ENCODE data around the gene FOXG1. TPM values are rescaled to one million over a fixed set of nuclear protein-coding genes. Genes with fewer than 3 reads are reported as not detected.

Gene FOXG1
- under 1 TPM in 9 of 12 donors, not detected in 3; 0.04 to 0.78 (median 0.05) TPM for polyA plus RNA-seq (ENCODE audit: insufficient read length in 12 of 12)
- long read RNA-seq, donor 1 = 0 reads
- long read RNA-seq, donor 2 = 0 reads
- long read RNA-seq, donor 3, full-length matches to known transcripts = 1 of 1 reads
- long read RNA-seq, donor 3, partial matches to known transcripts = 0 of 1 reads
- long read RNA-seq, donor 3, other reads (novel, unspliced or antisense) = 0 of 1 reads
- long read RNA-seq, donor 4 = 0 reads
- long read RNA-seq, donor 5 = 0 reads
- long read RNA-seq, donor 6 = 0 reads
- long read RNA-seq, donor 7 = 0 reads
- long read RNA-seq, donor 8 = 0 reads
- long read RNA-seq, donor 9 = 0 reads
- long read RNA-seq, donor 10 = 0 reads
- long read RNA-seq, donor 11, full-length matches to known transcripts = 2 of 2 reads
- long read RNA-seq, donor 11, partial matches to known transcripts = 0 of 2 reads
- long read RNA-seq, donor 11, other reads (novel, unspliced or antisense) = 0 of 2 reads

- DNase-seq = no peak
Observed at GRCh38 chr14:28766469-28766955, at the start of gene FOXG1. TSS of gene FOXG1 (plus strand) at chr14:28766787. CDS start at chr14:28767280, 493 bp downstream.

GRCh38 chr14:28719130-28719529 is 47.5 kb upstream of the FOXG1 start:
- no peak for DNase-seq

GRCh38 chr14:28731358-28731757 is 35.2 kb upstream of the FOXG1 start:
- DNase-seq = no peak

- DNase-seq = no peak
Observed at GRCh38 chr14:28742171-28742846, 24.3 kb upstream of the FOXG1 start.

- DNase-seq = no peak
Observed at GRCh38 chr14:28744126-28744525, 22.5 kb upstream of the FOXG1 start.

GRCh38 chr14:28745176-28745575 is 21.4 kb upstream of the FOXG1 start:
- DNase-seq = no peak

GRCh38 chr14:28746247-28746646 is 20.3 kb upstream of the FOXG1 start:
- no peak for DNase-seq

GRCh38 chr14:28751467-28752058 is 15.0 kb upstream of the FOXG1 start:
- DNase-seq = no peak

- no peak for DNase-seq
Observed at GRCh38 chr14:28754209-28754985, 12.2 kb upstream of the FOXG1 start.

- no peak for DNase-seq
Observed at GRCh38 chr14:28755198-28755815, 11.3 kb upstream of the FOXG1 start.

- DNase-seq = no peak
Observed at GRCh38 chr14:28755884-28756268, 10.7 kb upstream of the FOXG1 start.

- DNase-seq = no peak
Observed at GRCh38 chr14:28756269-28756883, 10.2 kb upstream of the FOXG1 start.

- no peak for DNase-seq
Observed at GRCh38 chr14:28756884-28757570, 9.6 kb upstream of the FOXG1 start.

GRCh38 chr14:28757786-28758185 is 8.8 kb upstream of the FOXG1 start:
- DNase-seq = no peak

GRCh38 chr14:28758253-28758884 is 8.2 kb upstream of the FOXG1 start:
- no peak for DNase-seq

GRCh38 chr14:28758885-28759652 is 7.5 kb upstream of the FOXG1 start:
- DNase-seq = no peak

- no peak for DNase-seq
Observed at GRCh38 chr14:28759653-28760313, 6.8 kb upstream of the FOXG1 start.

- DNase-seq = no peak
Observed at GRCh38 chr14:28760431-28760996, 6.1 kb upstream of the FOXG1 start.
